GM20000 (cell line): ENCODE measurements around the gene DOCK6.

Experiments used
- DNase-seq: peaks from one replicate; pipeline ENCODE4 v3.0.0; 2012; ENCODE audit warnings: low spot score
- TF ChIP-seq, protein P1 (sequence below): IDR thresholded peaks from 2 replicates; pipeline ENCODE4 v1.5.1; 2012; ENCODE audit warnings: mild to moderate bottlenecking, control low read depth; ENCODE audit errors: extremely low read depth, missing control alignments

Gene DOCK6

DNA sequence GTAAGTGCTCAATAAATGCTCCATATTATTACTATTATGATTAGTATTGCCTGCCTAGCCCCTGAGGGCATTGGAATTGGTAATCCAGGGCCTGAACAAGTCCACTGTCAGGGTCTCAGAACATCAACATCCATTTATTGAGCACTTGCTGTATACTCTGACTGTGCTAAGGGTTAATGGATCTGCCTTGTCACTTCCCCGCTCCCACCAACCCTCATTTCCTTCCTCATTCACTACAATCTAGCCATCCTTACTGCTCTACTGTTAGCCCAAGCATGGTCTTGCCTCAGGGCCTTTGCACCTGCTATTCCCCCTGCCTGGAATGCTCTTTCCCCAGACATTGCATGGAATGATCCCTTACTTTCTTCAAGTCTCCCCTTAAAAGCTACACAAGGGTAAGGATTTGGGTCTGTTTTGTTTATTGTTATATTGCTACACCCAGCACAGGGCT is 35.6 kb downstream of the DOCK6 start:
- TF ChIP-seq, protein P1, sequence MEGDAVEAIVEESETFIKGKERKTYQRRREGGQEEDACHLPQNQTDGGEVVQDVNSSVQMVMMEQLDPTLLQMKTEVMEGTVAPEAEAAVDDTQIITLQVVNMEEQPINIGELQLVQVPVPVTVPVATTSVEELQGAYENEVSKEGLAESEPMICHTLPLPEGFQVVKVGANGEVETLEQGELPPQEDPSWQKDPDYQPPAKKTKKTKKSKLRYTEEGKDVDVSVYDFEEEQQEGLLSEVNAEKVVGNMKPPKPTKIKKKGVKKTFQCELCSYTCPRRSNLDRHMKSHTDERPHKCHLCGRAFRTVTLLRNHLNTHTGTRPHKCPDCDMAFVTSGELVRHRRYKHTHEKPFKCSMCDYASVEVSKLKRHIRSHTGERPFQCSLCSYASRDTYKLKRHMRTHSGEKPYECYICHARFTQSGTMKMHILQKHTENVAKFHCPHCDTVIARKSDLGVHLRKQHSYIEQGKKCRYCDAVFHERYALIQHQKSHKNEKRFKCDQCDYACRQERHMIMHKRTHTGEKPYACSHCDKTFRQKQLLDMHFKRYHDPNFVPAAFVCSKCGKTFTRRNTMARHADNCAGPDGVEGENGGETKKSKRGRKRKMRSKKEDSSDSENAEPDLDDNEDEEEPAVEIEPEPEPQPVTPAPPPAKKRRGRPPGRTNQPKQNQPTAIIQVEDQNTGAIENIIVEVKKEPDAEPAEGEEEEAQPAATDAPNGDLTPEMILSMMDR, result no peak
- DNase-seq, result no peak

DNA sequence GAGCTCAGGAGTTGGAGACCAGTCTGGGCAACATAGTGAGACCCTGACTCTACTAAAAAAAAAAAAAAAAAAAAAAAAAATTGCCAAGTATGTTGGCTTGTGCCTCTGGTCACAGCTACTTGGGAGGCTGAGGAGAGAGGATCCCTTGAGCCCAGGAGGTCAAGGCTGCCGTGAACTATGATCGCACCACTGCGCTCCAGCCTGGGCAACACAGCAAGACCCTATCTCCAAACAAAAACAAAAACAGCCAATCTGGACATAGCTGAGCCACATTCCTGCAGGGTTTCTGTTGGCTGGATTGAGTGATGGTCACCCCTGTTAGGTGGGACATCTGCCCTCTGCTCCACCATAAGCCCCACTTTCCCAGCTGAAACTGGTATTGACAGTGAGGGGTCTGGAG is 36.5 kb downstream of the DOCK6 start:
- TF ChIP-seq, protein P1, result no peak
- DNase-seq, result no peak

DNA sequence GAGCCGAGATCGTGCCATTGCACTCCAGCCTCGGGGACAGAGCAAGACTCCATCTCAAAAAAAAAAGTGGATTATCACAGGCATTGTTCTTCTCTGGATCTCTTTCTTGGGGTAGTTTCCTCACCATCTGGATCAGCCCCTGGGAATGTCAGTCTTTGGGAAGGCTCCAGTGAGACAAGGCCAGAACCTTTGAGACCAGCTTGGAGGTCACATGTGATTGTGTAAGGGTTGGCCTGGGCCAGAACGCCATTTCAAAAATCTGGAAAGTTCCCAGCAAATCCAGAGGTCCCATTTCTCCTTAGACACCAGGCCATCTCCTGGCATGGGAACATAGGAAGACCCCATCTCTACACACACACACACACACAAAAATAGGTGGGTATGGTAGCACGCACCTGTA is 37.2 kb downstream of the DOCK6 start:
- no peak for DNase-seq
- TF ChIP-seq, protein P1, result no peak

DNA sequence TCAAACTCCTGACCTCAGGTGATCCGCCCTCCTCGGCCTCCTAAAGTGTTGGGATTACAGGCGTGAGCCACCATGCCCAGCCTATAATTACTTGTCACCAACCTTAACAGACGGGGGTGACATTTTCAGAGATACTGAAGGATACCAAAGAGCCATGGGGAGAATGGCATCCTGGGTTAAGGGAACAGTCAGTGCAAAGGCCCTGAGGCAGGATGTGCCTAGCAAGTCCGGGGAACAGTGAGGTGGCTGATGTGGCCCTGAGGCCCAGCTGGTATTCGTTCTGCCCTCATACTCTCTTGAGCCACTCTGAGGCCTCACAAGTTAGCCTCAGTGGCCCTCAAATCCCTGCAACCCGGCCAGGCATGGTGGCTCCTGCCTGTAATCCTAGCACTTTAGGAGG is 37.9 kb downstream of the DOCK6 start:
- TF ChIP-seq, protein P1, result no peak

DNA sequence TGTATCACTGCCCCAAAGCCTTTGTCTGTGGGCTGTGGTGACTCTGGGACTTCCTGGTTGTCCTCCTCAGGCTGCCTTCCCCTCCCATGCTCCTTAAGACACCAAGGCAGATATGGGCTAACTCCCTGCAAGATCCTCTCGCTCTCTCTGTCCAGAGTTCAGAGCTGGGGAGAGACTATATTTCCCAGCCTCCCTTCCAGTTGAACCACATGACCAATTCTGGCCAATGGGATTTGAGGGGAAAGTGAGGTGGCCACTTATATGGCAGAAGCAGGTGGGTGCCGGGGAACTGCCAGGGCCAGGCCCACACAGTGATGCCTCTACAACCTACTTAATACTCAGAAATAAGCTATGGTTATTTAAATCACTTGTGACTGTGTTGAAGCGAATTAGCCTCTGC is 39.1 kb downstream of the DOCK6 start:
- no peak for DNase-seq
- TF ChIP-seq, protein P1, result no peak

More for the DNA sequence above, 37.9 kb downstream of the DOCK6 start:
- no peak for DNase-seq

DNA sequence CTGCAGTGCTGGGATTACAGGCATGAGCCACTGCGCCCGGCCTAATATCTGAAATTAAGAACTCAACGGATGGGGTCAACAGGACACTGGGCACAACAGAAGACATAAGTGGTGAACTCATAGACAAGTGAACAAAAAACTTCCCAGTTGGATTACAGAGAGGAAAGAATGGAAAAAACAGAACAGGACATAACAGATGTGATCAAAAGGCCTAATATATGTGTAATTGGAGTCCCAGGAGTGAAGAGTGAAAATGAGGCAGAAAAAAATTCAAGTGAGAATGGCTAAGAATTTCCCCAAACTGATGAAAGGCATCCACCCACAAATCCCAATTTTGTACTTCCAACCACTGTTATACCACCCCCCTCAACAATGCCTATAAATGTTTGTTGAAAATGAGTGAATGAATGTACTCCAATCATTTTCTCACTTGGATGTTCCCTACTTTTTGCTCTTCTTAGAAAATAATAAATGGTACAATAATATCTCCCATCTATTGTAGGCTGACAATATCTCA is 41.2 kb downstream of the DOCK6 start:
- TF ChIP-seq, protein P1, result no peak
- DNase-seq, result no peak

DNA sequence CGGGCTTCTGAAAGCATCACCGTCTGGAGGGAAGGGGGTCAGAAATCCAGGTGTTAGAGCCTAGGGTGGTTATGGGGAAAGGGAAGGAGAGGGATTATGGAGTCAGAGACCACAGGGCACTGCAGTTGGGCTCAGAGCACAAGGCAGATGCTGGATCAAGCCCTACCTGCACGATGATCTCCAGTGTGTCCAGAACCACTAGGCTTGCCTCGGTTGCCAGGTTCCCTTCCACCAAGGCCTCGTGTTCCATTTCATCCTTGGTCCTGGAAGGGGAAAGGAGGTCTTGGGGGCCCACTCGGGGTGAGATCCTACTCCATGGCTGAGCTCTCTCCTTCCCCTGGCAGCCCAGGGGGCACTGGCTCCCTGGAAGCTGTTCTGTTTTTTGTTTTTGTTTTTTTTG is 47.9 kb downstream of the DOCK6 start:
- TF ChIP-seq, protein P1, result no peak
- no peak for DNase-seq
